BJ (cell line): Measurements from ENCODE around the gene ANOS1. TPM values are rescaled to one million over a fixed set of nuclear protein-coding genes. Genes with fewer than 3 reads are reported as not detected.
"Not testable (repeated sequence)": the region's sequence is repeated elsewhere in the genome, so short reads cannot be mapped to it uniquely, and the experiment has no call there.

Source experiments
- CTCF ChIA-PET: fragments of 350-600 bp; formaldehyde crosslinking; extraction: SDS; loops from one replicate; lab custom pipeline; 2021; ENCODE audit warnings: antibody characterized with exemption, inconsistent platforms; lab: Yijun Ruan, JAX
- POLR2A ChIA-PET: fragments of 300-600 bp; sonication (Branson Sonifier 250); formaldehyde crosslinking; extraction: SDS; loops from one replicate; lab custom pipeline; 2021; ENCODE audit warnings: antibody characterized with exemption; lab: Charles Lee
- DNase-seq: peaks from one replicate; pipeline ENCODE4 v3.0.0-alpha.2; 2011; ENCODE audit warnings: low read depth
- H3K27me3 ChIP-seq: 2 replicates; pipeline ENCODE4 v1.6.0; 2011; ENCODE audit warnings: low read length; ENCODE audit not compliant: control insufficient read depth, insufficient read depth
- H3K36me3 ChIP-seq: 2 replicates; pipeline ENCODE4 v1.5.1; 2011; ENCODE audit warnings: low read length; ENCODE audit not compliant: control insufficient read depth, insufficient read depth
- H3K4me3 ChIP-seq: 2 replicates; pipeline ENCODE4 v1.5.1; 2011; ENCODE audit warnings: low read depth, mild to moderate bottlenecking, control low read depth, low read length
- polyA plus RNA-seq: library from polyadenylated mRNA; depleted of rRNA; stranded (reverse); fragments of >200 nt; gene quantifications from 2 replicates; pipeline ENCODE4 v1.2.3, GENCODE V29; 2011; rRNA removed
- TF ChIP-seq, protein P1 (sequence below): IDR thresholded peaks from 2 replicates; pipeline ENCODE4 v1.5.1; 2011; ENCODE audit warnings: low read depth, mild to moderate bottlenecking, control low read depth, inconsistent platforms, low read length, moderate library complexity; ENCODE audit not compliant: insufficient read depth

ANOS1 gene
- polyA plus RNA-seq, 1 experiment: 0.74 TPM

DNA sequence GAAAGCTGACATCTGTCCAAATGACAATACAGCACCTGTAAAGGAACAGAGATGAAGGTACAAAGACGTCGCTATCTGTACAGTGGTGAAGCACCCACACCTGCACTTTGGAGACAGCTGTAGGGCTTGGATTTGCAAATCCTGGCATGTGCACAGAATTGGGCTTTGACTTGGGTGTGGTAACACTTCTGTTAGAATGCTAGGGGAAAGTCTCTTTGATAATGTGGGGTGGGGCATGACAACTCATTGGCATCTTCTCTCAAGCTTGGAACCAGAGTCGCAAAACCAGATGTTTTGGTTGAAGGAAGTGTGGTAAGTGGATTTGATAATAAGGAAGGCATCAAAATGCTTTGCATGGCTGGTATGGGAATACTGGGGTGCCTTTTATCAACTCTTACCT lies 211.8 kb downstream of the ANOS1 start:
- no peak for DNase-seq
- Histone ChIP-seq H3K27me3 (no peaks in the 10 kb centered on the region), H3K4me3 (no peak overlapping the region), H3K36me3 (no peaks in the 10 kb centered on the region)
- CTCF ChIA-PET: no interaction called here
- TF ChIP-seq, protein P1, sequence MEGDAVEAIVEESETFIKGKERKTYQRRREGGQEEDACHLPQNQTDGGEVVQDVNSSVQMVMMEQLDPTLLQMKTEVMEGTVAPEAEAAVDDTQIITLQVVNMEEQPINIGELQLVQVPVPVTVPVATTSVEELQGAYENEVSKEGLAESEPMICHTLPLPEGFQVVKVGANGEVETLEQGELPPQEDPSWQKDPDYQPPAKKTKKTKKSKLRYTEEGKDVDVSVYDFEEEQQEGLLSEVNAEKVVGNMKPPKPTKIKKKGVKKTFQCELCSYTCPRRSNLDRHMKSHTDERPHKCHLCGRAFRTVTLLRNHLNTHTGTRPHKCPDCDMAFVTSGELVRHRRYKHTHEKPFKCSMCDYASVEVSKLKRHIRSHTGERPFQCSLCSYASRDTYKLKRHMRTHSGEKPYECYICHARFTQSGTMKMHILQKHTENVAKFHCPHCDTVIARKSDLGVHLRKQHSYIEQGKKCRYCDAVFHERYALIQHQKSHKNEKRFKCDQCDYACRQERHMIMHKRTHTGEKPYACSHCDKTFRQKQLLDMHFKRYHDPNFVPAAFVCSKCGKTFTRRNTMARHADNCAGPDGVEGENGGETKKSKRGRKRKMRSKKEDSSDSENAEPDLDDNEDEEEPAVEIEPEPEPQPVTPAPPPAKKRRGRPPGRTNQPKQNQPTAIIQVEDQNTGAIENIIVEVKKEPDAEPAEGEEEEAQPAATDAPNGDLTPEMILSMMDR: no peak
- POLR2A ChIA-PET: no interaction called here

DNA sequence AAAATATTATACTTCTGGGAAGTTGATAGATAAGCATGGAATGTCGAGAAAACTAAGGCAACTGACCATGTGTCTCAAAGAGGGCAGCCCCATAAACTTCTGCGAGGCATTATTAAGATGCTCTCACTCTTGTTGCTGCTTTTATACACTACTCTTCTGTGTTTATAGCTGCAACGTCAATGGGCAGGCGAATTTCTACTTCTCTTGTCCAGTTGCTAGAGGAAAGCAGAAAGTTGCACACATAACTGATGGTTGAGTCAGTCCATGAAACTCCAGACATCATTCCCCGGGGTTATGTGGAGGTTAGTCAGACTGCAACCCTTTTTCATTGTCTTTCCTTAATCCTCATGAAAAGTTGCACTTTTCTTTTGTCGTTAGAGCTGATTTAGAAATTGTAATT lies 227.5 kb downstream of the ANOS1 start:
- TF ChIP-seq, protein P1: no peak
- ChIA-PET CTCF (no interaction called here), POLR2A (no interaction called here)
- Histone ChIP-seq H3K27me3 (no peaks in the 10 kb centered on the region), H3K4me3 (no peak overlapping the region), H3K36me3 (no peaks in the 10 kb centered on the region)
- DNase-seq: peak; percentile 5

DNA sequence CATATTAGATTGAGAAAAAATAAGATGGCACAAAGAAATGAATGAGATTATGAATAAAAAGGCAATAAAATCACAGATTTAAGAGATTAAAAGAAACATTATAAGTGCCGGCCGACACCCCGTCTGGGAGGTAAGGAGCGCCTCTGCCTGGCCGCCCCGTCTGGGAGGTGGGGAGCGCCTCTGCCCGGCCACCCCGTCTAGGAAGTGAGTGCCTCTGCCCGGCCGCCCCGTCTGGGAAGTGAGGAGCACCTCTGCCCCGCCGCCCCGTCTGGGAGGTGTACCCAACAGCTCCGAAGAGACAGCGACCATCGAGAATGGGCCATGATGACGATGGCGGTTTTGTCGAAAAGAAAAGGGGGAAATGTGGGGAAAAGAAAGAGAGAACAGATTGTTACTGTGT lies 229.8 kb downstream of the ANOS1 start:
- CTCF ChIA-PET, H3K36me3 ChIP-seq, POLR2A ChIA-PET, DNase-seq, H3K4me3 ChIP-seq, H3K27me3 ChIP-seq: not testable (repeated sequence)

DNA sequence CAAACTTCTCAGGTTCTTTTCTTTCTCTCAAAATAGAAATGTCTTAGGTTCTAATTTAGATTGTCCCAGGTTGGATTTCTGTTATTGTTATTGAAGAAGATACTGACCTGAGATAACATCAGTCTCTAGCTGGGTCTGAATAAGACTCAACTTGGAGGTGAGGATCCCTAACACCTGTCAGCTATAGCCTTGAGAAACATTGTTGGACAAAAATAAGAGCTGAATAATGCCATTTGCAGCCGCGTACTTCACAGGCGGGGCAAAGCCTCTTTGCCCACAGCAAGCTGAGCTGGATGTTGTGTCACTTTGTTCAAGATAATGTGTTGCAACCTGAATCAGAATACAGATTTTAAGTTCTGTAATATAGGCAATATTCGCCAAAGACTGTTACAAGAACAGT lies 231.7 kb downstream of the ANOS1 start:
- no peak for DNase-seq
- ChIA-PET CTCF (no interaction called here), POLR2A (no interaction called here)
- no peaks in the 10 kb centered on the region for H3K27me3 ChIP-seq
- no peak overlapping the region for H3K4me3 ChIP-seq
- no peaks in the 10 kb centered on the region for H3K36me3 ChIP-seq
- TF ChIP-seq, protein P1: no peak

DNA sequence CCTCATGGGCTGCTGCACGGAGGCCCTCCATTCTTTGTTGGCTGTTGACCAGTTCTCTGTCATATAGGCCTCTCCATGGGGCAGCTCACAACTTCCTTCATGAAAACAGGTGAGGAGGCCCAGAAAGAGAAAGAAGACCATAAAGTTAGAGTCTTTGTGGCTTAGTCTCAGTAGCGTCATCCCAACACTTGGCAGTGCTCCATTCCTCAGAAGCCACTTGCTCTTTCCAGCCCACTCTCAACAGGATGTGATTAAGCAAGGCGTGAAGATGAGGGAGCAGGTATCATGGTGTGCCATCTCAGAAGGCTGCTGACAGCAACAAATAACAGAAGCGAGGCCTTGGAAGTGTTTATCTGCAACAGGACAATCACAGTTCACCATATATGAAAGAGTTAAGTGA lies 236.9 kb downstream of the ANOS1 start:
- H3K4me3 ChIP-seq, H3K27me3 ChIP-seq, CTCF ChIA-PET, H3K36me3 ChIP-seq, DNase-seq, POLR2A ChIA-PET: not testable (repeated sequence)

DNA sequence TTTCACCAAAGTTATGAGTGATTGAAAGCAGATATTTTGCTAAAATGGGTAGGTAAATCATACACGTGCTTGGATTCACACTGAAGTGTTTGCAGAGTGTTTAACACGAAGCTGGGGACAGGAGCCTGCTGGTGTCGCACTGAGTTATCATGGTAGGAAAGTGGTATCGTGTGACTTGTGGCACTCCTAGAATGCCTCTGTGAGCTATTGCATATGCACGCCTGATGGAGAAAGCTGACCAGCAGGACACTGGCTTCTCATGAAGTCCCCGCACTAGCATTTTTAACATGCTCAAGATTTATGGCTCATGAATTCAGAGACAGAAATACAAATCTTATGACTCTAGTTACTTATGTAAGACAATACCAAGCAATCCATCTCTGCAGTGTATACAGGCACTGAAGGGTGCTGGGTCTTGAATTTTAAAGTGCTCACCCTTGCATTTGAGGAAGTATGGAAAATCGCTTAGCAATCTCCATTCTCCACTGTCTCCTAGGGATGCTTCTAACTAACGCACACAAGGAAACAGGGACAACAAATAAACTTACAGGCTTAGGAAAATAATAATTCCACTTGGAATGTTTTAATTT lies 247.5 kb downstream of the ANOS1 start:
- ChIA-PET POLR2A (no interaction called here), CTCF (no interaction called here)
- Histone ChIP-seq H3K36me3 (no peaks in the 10 kb centered on the region), H3K4me3 (no peak overlapping the region), H3K27me3 (no peaks in the 10 kb centered on the region)
- TF ChIP-seq, protein P1: no peak
- DNase-seq: no peak

Other genes starting within 250 kb of the ANOS1 start
- gene FAM9A, start 69.2 kb upstream of the ANOS1 start, polyA plus RNA-seq: not detected in 2 replicates